Measurements from ENCODE around the gene SPDYE4.

DNA sequence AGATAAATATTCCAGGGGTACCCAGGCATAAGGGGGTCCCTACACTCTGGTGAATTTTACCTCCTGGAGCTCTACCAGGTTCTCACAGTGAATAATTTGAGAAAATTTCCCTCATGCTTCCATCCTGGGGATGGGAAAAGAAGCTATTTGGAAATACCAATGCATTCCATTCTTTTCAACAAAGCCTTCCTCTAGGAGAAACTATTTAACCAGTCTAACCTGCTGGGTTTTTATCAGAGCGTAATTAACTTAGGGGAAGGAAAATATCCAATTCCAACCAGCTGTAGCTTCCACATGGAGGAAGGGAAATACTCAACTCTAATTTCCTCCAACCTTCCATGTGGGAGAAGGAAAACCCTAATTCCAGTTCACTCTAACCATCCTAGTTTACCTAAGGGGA, 23.8 kb upstream of the SPDYE4 start:
- TF ChIP-seq, protein P1, sequence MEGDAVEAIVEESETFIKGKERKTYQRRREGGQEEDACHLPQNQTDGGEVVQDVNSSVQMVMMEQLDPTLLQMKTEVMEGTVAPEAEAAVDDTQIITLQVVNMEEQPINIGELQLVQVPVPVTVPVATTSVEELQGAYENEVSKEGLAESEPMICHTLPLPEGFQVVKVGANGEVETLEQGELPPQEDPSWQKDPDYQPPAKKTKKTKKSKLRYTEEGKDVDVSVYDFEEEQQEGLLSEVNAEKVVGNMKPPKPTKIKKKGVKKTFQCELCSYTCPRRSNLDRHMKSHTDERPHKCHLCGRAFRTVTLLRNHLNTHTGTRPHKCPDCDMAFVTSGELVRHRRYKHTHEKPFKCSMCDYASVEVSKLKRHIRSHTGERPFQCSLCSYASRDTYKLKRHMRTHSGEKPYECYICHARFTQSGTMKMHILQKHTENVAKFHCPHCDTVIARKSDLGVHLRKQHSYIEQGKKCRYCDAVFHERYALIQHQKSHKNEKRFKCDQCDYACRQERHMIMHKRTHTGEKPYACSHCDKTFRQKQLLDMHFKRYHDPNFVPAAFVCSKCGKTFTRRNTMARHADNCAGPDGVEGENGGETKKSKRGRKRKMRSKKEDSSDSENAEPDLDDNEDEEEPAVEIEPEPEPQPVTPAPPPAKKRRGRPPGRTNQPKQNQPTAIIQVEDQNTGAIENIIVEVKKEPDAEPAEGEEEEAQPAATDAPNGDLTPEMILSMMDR (IDR thresholded peaks at IDR 0.05; ENCODE audit: low read depth, low read length, poor library complexity, severe bottlenecking), result no peak
- no peak for TF ChIP-seq EZH2phosphoT487 (IDR thresholded peaks at IDR 0.05; ENCODE audit: borderline replicate concordance, low read length)

Data from DOHH2 (cell line).